Activated B cell treated with CpG ODN at 0.5 μM for 24 hours (primary cell): Measurements from ENCODE around the gene S100Z. TPM values are rescaled to one million over a fixed set of nuclear protein-coding genes. Genes with fewer than 3 reads are reported as not detected.

ENCODE experiments used
- ATAC-seq: fragments of 200-7000 bp; cut with Tn5 transposase; one replicate; pipeline ENCODE4 v1.10.0; 2021; ENCODE audit warnings: low read depth, mild to moderate bottlenecking, moderate library complexity
- CTCF ChIA-PET: fragments of 350-600 bp; sonication (Branson Sonifier 250); formaldehyde crosslinking; loops from one replicate; lab custom pipeline; 2021; ENCODE audit warnings: antibody characterized with exemption; lab: Charles Lee
- POLR2A ChIA-PET: fragments of 350-600 bp; sonication (Branson Sonifier 250); formaldehyde crosslinking; loops from one replicate; lab custom pipeline; 2021; ENCODE audit warnings: antibody characterized with exemption; lab: Charles Lee
- DNase-seq: peaks from one replicate; pipeline ENCODE4 v3.0.0; 2022
- H3K27ac Mint-ChIP-seq: one replicate; pipeline ENCODE4 v1.8.0; 2020; ENCODE audit warnings: mixed read lengths
- H3K27me3 Mint-ChIP-seq: one replicate; pipeline ENCODE4 v1.8.0; 2021; ENCODE audit warnings: mixed read lengths
- H3K36me3 Mint-ChIP-seq: one replicate; pipeline ENCODE4 v1.8.0; 2021; ENCODE audit warnings: low read depth, mixed read lengths
- H3K4me1 Mint-ChIP-seq: one replicate; pipeline ENCODE4 v1.8.0; 2021; ENCODE audit warnings: mixed read lengths
- H3K4me3 Mint-ChIP-seq: one replicate; pipeline ENCODE4 v1.8.0; 2020; ENCODE audit warnings: mild to moderate bottlenecking, mixed read lengths
- H3K9me3 Mint-ChIP-seq: one replicate; pipeline ENCODE4 v1.8.0; 2020; ENCODE audit warnings: mixed read lengths
- intact Hi-C: fragments of 100-400 bp; cut with micrococcal nuclease; formaldehyde crosslinking; loops from one replicate; pipeline ENCODE4 v1.15.1; 2024
- total RNA-seq: library from RNA; stranded (reverse); gene quantifications from 2 replicates; pipeline ENCODE4 v1.2.3, GENCODE V29; 2022
- TF ChIP-seq, protein P1 (sequence below): fragments of 200-600 bp; IDR thresholded peaks from one replicate; pipeline ENCODE4 v1.8.0; 2022; ENCODE audit warnings: antibody characterized with exemption, mild to moderate bottlenecking

The S100Z gene
- total RNA-seq, 1 donor from 2014 or later = not detected

DNA sequence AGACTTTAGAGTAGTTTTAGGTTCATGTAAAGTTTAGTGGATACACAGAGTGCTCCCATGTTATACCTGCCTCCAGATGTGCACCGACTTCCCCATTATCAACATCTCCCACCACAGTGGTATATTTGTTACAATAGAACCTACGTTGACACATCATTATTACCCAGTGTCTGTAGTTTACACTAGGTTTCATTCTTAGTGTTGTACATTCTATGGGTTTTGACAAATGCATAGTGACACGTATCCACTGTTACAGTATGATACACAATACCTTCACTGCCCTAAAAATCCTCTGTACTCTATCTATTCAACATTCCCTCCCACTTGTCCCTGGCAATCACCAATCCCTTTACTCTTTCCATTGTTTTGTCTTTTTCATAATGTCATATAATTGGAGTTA, 68.7 kb downstream of the S100Z start:
- DNase-seq (no peak), ATAC-seq (no peak)
- Mint-ChIP-seq H3K4me3 (no peak overlapping the region), H3K27ac (no peak overlapping the region), H3K4me1 (no peaks in the 10 kb centered on the region), H3K36me3 (peaks cover 4% of the 10 kb centered on the region), H3K9me3 (peaks cover 7% of the 10 kb centered on the region), H3K27me3 (no peaks in the 10 kb centered on the region)
- CTCF ChIA-PET = no interaction called here
- intact Hi-C loops = no loop called here
- TF ChIP-seq, protein P1, sequence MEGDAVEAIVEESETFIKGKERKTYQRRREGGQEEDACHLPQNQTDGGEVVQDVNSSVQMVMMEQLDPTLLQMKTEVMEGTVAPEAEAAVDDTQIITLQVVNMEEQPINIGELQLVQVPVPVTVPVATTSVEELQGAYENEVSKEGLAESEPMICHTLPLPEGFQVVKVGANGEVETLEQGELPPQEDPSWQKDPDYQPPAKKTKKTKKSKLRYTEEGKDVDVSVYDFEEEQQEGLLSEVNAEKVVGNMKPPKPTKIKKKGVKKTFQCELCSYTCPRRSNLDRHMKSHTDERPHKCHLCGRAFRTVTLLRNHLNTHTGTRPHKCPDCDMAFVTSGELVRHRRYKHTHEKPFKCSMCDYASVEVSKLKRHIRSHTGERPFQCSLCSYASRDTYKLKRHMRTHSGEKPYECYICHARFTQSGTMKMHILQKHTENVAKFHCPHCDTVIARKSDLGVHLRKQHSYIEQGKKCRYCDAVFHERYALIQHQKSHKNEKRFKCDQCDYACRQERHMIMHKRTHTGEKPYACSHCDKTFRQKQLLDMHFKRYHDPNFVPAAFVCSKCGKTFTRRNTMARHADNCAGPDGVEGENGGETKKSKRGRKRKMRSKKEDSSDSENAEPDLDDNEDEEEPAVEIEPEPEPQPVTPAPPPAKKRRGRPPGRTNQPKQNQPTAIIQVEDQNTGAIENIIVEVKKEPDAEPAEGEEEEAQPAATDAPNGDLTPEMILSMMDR = no peak
- POLR2A ChIA-PET = no interaction called here

DNA sequence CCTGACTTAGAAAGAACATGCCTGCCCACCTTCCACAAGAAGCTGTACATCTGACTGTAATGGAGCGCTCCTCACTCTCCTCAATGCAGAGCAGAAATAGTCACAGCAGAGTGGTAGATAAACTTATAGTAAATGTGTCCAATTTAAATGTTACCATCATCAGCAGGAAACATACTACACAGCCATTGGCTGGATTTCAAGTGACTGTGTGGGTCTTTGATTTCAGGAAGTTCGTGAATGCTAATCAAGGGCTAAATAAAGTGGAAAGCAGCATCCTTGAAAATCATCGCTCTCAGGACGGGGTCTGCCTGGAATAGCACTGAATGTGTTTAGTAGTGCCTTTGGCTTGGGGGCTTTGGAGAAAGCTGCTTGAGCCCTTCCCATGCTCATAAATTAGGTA, 70.7 kb downstream of the S100Z start:
- H3K9me3 Mint-ChIP-seq = peaks cover 3% of the 10 kb centered on the region
- TF ChIP-seq, protein P1 = no peak
- CTCF ChIA-PET = no interaction called here
- POLR2A ChIA-PET = no interaction called here
- intact Hi-C loops = no loop called here
- H3K36me3 Mint-ChIP-seq = no peaks in the 10 kb centered on the region
- no peak overlapping the region for H3K27ac Mint-ChIP-seq
- H3K4me3 Mint-ChIP-seq = no peak overlapping the region
- DNase-seq = no peak
- ATAC-seq = no peak
- H3K4me1 Mint-ChIP-seq = no peaks in the 10 kb centered on the region
- H3K27me3 Mint-ChIP-seq = no peaks in the 10 kb centered on the region

DNA sequence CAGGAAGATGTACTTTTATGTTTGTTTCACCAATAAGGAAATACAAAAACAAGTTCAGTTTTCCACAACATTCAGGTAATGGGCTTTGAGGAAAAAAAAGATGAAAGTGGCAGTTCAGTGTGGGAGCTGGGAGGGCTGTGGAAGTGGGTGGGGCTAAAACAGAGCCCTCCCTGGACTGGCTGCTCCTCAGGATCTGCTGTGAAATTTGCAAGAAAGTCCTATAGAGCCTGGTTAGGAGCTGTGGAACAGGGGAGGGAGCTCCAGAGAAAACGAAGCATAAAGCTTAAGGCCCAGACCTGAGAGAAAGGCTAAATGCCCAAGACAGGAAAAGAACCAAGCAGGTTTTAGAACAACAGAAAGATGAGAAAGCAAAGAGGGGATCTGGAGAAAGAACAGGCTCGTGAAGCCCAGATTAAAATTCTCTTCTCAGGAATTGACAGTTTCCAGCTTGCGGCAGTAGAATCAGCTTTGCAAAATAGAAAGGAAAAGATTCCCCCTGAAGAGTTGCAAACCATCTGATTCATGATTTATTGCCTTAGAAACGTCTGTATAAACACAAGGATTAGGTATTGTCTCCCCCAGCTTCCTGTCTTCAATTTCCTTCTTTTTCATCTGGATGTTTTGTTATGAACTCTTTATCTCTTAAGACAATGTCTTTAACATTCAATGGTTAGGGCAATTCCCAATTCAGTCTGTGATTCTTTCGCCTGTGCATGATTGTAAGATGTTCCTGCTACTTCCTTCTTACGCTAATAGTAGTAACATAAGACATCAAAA, 76.7 kb downstream of the S100Z start:
- no peak overlapping the region for H3K27ac Mint-ChIP-seq
- CTCF ChIA-PET = no interaction called here

DNA sequence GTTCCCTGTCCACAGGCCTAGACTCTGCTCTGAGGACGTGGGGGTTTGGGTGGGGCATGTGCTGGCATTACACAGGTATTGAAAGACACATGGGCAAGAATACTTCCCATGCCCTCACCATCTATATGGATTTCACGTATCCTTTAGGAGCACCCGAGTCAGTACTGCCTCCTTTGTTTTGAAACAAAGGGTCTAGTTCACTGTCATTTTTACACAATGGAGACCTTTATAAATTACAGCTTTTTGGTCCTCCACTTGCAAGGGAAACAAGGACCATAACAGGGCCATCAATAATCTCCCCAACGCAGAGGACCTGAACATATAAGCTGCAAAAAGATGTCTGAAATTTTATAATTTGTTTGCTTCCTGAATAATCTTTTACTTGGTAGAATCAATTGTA, 78.1 kb downstream of the S100Z start:
- Mint-ChIP-seq H3K36me3 (no peaks in the 10 kb centered on the region), H3K9me3 (no peaks in the 10 kb centered on the region), H3K27me3 (peaks cover 3% of the 10 kb centered on the region), H3K4me3 (no peak overlapping the region), H3K4me1 (no peaks in the 10 kb centered on the region), H3K27ac (no peak overlapping the region)
- intact Hi-C loops = no loop called here
- POLR2A ChIA-PET = no interaction called here
- no peak for ATAC-seq
- CTCF ChIA-PET = no interaction called here
- DNase-seq = no peak
- TF ChIP-seq, protein P1 = no peak

More for the DNA sequence above, 76.7 kb downstream of the S100Z start:
- intact Hi-C loops = no loop called here
- no peak for DNase-seq
- peaks cover 3% of the 10 kb centered on the region for H3K27me3 Mint-ChIP-seq
- H3K9me3 Mint-ChIP-seq = no peaks in the 10 kb centered on the region
- TF ChIP-seq, protein P1 = no peak
- no peaks in the 10 kb centered on the region for H3K4me1 Mint-ChIP-seq
- no peak overlapping the region for H3K4me3 Mint-ChIP-seq
- ATAC-seq = no peak
- no peaks in the 10 kb centered on the region for H3K36me3 Mint-ChIP-seq
- POLR2A ChIA-PET = no interaction called here

DNA sequence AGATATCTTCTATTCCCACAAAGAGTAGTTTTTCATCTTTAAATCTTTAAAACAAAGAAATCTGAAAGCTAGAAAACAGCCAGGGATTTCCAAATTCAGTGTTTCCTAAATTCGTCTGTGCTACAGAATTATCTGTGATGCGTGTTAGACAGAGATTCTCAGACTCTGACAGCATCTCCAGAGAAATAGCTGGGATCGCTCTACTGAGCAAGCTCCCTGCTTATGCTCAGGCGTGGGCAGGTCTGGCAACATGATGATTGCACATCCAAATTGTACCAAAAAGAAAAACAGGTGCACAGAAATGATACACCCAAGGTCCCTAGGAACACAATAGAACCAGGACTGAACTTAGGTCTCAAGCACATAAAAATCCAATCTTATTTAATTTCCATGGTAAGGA, 80.3 kb downstream of the S100Z start:
- Mint-ChIP-seq H3K27ac (no peak overlapping the region), H3K9me3 (no peaks in the 10 kb centered on the region), H3K4me1 (no peaks in the 10 kb centered on the region), H3K27me3 (peaks cover 5% of the 10 kb centered on the region), H3K4me3 (no peak overlapping the region), H3K36me3 (no peaks in the 10 kb centered on the region)
- ChIA-PET POLR2A (no interaction called here), CTCF (no interaction called here)
- ATAC-seq (no peak), DNase-seq (no peak)
- TF ChIP-seq, protein P1 = no peak
- intact Hi-C loops = no loop called here
